ENCODE data around the gene FBP1. TPM values are rescaled to one million over a fixed set of nuclear protein-coding genes. Genes with fewer than 3 reads are reported as not detected.

Gene FBP1
- total and polyA plus RNA-seq, 10 of the 15 experiments (the other 5 are each of a cell fraction or from before 2014, with no cell fraction given), result 0.11 to 0.38 (median 0.15) TPM; not detected in 7

DNA sequence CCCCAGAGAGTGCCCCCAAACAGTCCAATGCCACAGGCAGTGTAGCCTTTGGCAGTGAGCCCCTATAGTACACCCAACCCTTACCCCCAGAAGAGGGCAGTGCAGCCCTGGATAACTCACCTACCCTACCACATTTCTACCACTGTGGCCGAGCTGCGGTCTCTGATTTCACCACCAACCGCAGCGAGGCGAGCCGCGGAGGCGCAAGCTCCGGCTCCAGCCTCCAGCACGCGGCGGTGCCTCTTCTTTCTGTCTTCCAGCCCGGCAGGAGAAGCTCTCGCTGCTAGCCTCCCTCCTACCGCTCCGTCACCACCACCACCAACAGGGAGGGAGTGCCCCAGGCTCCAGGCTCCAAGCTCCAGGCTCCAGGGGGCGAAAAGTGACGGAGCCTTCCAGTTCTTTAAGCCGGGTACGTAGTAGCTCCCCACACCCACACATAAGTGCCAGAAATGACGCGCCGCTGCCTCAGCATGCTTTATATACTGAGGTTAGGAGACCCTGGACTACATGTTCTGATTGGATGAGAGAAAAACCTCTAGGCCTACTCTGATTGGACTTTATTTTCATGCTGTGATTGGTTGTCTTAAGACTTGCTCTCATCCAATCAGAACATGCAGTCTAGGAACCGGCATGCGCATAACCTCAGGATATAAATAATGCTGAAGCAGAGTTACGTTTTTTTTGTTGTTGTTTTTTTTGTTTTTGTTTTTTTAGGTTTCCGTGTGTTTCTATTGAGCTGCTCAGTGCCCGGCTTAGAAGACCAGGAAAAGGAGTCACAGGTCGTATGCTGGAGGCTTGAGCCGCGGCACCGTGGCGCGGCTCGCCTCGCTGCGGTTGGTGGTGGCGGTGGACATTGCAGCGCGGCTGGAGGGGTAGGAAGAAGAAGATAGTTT, 84.6 kb downstream of the FBP1 start, which contains the start of gene PCAT7 (continued):
- TF ChIP-seq, protein P1, sequence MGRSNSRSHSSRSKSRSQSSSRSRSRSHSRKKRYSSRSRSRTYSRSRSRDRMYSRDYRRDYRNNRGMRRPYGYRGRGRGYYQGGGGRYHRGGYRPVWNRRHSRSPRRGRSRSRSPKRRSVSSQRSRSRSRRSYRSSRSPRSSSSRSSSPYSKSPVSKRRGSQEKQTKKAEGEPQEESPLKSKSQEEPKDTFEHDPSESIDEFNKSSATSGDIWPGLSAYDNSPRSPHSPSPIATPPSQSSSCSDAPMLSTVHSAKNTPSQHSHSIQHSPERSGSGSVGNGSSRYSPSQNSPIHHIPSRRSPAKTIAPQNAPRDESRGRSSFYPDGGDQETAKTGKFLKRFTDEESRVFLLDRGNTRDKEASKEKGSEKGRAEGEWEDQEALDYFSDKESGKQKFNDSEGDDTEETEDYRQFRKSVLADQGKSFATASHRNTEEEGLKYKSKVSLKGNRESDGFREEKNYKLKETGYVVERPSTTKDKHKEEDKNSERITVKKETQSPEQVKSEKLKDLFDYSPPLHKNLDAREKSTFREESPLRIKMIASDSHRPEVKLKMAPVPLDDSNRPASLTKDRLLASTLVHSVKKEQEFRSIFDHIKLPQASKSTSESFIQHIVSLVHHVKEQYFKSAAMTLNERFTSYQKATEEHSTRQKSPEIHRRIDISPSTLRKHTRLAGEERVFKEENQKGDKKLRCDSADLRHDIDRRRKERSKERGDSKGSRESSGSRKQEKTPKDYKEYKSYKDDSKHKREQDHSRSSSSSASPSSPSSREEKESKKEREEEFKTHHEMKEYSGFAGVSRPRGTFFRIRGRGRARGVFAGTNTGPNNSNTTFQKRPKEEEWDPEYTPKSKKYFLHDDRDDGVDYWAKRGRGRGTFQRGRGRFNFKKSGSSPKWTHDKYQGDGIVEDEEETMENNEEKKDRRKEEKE (IDR thresholded peaks at IDR 0.05), result no peak
- TF ChIP-seq BCL11A (IDR thresholded peaks at IDR 0.05; ENCODE audit: low read depth, low read length) (no peak), KLF5 (IDR thresholded peaks at IDR 0.05; ENCODE audit: partially characterized antibody) (no peak), IRF4 (IDR thresholded peaks at IDR 0.05; ENCODE audit: low read depth, low read length) (no peak), TCF3 (IDR thresholded peaks at IDR 0.05; ENCODE audit: borderline replicate concordance, insufficient read depth, low read depth, low read length) (no peak), ZNF622 (IDR thresholded peaks at IDR 0.05) (no peak), ZNF384 (IDR thresholded peaks at IDR 0.05; ENCODE audit: borderline replicate concordance, low read depth, low read length) (no peak), JUND (IDR thresholded peaks at IDR 0.05; ENCODE audit: low read depth, low read length) (no peak), DPF2 (IDR thresholded peaks at IDR 0.05) (peak; percentile 27; the same call in 1 of the 2 replicates), FOS (IDR thresholded peaks at IDR 0.05; ENCODE audit: borderline replicate concordance, extremely low read depth, insufficient read length) (no peak), CREB1 (IDR thresholded peaks at IDR 0.05; ENCODE audit: low read depth) (no peak), HDAC6 (IDR thresholded peaks at IDR 0.05; ENCODE audit: unreplicated experiment) (no peak), GATAD2B (conservative IDR thresholded peaks at IDR 0.05; ENCODE audit: low read depth) (no peak), YY1 (IDR thresholded peaks at IDR 0.05; ENCODE audit: low read depth, low read length) (no peak), SIX5 (IDR thresholded peaks at IDR 0.05; ENCODE audit: low read depth, low read length, severe bottlenecking) (no peak), LARP7 (IDR thresholded peaks at IDR 0.05) (peak; percentile 17; the same call in 1 of the 2 replicates), PML (IDR thresholded peaks at IDR 0.05; ENCODE audit: low read length) (no peak), RB1 (IDR thresholded peaks at IDR 0.05; ENCODE audit: borderline replicate concordance) (no peak), CBX3 (IDR thresholded peaks at IDR 0.05; ENCODE audit: borderline replicate concordance, low read depth) (no peak), KAT2A (conservative IDR thresholded peaks at IDR 0.05; ENCODE audit: control insufficient read depth, low read depth, low read length) (no peak), EGR1 (IDR thresholded peaks at IDR 0.05; ENCODE audit: borderline replicate concordance in 1 of 2, low read depth in 2 of 2, low read length in 2 of 2) (no peak), ZBED1 (IDR thresholded peaks at IDR 0.05; ENCODE audit: borderline replicate concordance) (no peak), MEF2A (IDR thresholded peaks at IDR 0.05; ENCODE audit: insufficient read depth, low read depth, low read length) (no peak), MXI1 (IDR thresholded peaks at IDR 0.05; ENCODE audit: low read depth, low read length) (no peak)
- TF ChIP-seq, protein P2, sequence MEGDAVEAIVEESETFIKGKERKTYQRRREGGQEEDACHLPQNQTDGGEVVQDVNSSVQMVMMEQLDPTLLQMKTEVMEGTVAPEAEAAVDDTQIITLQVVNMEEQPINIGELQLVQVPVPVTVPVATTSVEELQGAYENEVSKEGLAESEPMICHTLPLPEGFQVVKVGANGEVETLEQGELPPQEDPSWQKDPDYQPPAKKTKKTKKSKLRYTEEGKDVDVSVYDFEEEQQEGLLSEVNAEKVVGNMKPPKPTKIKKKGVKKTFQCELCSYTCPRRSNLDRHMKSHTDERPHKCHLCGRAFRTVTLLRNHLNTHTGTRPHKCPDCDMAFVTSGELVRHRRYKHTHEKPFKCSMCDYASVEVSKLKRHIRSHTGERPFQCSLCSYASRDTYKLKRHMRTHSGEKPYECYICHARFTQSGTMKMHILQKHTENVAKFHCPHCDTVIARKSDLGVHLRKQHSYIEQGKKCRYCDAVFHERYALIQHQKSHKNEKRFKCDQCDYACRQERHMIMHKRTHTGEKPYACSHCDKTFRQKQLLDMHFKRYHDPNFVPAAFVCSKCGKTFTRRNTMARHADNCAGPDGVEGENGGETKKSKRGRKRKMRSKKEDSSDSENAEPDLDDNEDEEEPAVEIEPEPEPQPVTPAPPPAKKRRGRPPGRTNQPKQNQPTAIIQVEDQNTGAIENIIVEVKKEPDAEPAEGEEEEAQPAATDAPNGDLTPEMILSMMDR (IDR thresholded peaks at IDR 0.05 in 2 of 3, conservative IDR thresholded peaks at IDR 0.05 in 1 of 3; ENCODE audit: control insufficient read depth in 2 of 3, extremely low read depth in 1 of 3, insufficient read depth in 1 of 3, low read depth in 3 of 3, low read length in 3 of 3), result peak; percentile 28 to 54 (median 52); a peak in 4 of 6 replicates

Data from GM12878 (cell line).